HEK293 (cell line): ENCODE data around the gene TMEM130.

Experiments
- CTCF ChIA-PET: fragments of 350-600 bp; formaldehyde crosslinking; extraction: SDS; loops from one replicate; lab custom pipeline; 2021; ENCODE audit warnings: antibody characterized with exemption; lab: Yijun Ruan, JAX
- POLR2A ChIA-PET: fragments of 300-600 bp; formaldehyde crosslinking; extraction: SDS; loops from one replicate; lab custom pipeline; 2020; ENCODE audit warnings: antibody characterized with exemption, inconsistent platforms; lab: Yijun Ruan, JAX
- H3K27ac ChIP-seq: fragments of 200-500 bp; sonication (Bioruptor generic); 2 replicates; pipeline ENCODE4 v1.5.1; 2014; ENCODE audit warnings: low read depth, low read length, control low read depth, inconsistent platforms; ENCODE audit errors: extremely low read depth
- H3K36me3 ChIP-seq, 2 experiments: fragments of 200-500 bp in 1 of 2; sonication (Bioruptor generic) in 1 of 2; 1 replicate in 1 of 2; 2 replicates in 1 of 2; pipeline ENCODE4 v1.5.1; 2014 to 2017; ENCODE audit warnings: inconsistent platforms in 2 of 2, low read length in 2 of 2; ENCODE audit not compliant: control insufficient read depth in 2 of 2, insufficient read depth in 1 of 2
- H3K4me1 ChIP-seq: fragments of 200-500 bp; sonication (Bioruptor generic); 2 replicates; pipeline ENCODE4 v1.5.1; 2014; ENCODE audit warnings: mild to moderate bottlenecking, low read length, inconsistent platforms; ENCODE audit not compliant: control insufficient read depth, insufficient read depth
- H3K4me3 ChIP-seq: 2 replicates; pipeline ENCODE4 v1.5.1; 2011; ENCODE audit warnings: low read depth, mild to moderate bottlenecking, control low read depth, low read length, moderate library complexity
- H3K9me3 ChIP-seq: fragments of 200-500 bp; sonication (Bioruptor generic); 2 replicates; pipeline ENCODE4 v1.5.1; 2014; ENCODE audit warnings: low read depth, low read length, inconsistent platforms; ENCODE audit not compliant: control insufficient read depth, insufficient read depth
- EGR2 ChIP-seq: fragments of 450-650 bp; formaldehyde crosslinking; IDR thresholded peaks from 2 replicates; pipeline ENCODE4 v1.5.1; 2016; ENCODE audit warnings: low read depth, missing biosample characterization, missing genetic modification characterization
- FEZF1 ChIP-seq: fragments of 450-650 bp; formaldehyde crosslinking; IDR thresholded peaks from 2 replicates; pipeline ENCODE4 v1.5.1; 2016; ENCODE audit warnings: missing biosample characterization, missing genetic modification characterization
- IKZF3 ChIP-seq: fragments of 450-650 bp; IDR thresholded peaks from 2 replicates; pipeline ENCODE4 v1.5.0; 2018; ENCODE audit warnings: missing biosample characterization, mild to moderate bottlenecking, missing genetic modification characterization, moderate library complexity
- KLF10 ChIP-seq: fragments of 450-650 bp; IDR thresholded peaks from 2 replicates; pipeline ENCODE4 v1.5.1; 2018; ENCODE audit warnings: missing biosample characterization, mild to moderate bottlenecking, missing genetic modification characterization
- KLF7 ChIP-seq: fragments of 450-650 bp; formaldehyde crosslinking; IDR thresholded peaks from 2 replicates; pipeline ENCODE4 v1.5.1; 2016; ENCODE audit warnings: missing biosample characterization, missing genetic modification characterization, borderline replicate concordance
- SP3 ChIP-seq: fragments of 450-650 bp; formaldehyde crosslinking; IDR thresholded peaks from 2 replicates; pipeline ENCODE4 v1.5.1; 2016; ENCODE audit warnings: missing biosample characterization, missing genetic modification characterization
- ZEB2 ChIP-seq: fragments of 450-650 bp; formaldehyde crosslinking; IDR thresholded peaks from 2 replicates; pipeline ENCODE4 v1.5.1; 2016; ENCODE audit warnings: missing biosample characterization, missing genetic modification characterization
- ZIC2 ChIP-seq: fragments of 450-650 bp; formaldehyde crosslinking; IDR thresholded peaks from 2 replicates; pipeline ENCODE4 v1.5.1; 2016; ENCODE audit warnings: missing biosample characterization, missing genetic modification characterization
- ZNF132 ChIP-seq: fragments of 450-650 bp; formaldehyde crosslinking; IDR thresholded peaks from 2 replicates; pipeline ENCODE4 v1.5.1; 2017; ENCODE audit warnings: missing biosample characterization, missing genetic modification characterization, borderline replicate concordance
- ZNF19 ChIP-seq: fragments of 450-650 bp; formaldehyde crosslinking; IDR thresholded peaks from 2 replicates; pipeline ENCODE4; 2016; ENCODE audit warnings: missing biosample characterization, missing genetic modification characterization, low read depth
- ZNF239 ChIP-seq: fragments of 450-650 bp; formaldehyde crosslinking; IDR thresholded peaks from 2 replicates; pipeline ENCODE4 v1.5.1; 2016; ENCODE audit warnings: missing biosample characterization, missing genetic modification characterization
- ZNF280D ChIP-seq: fragments of 450-650 bp; formaldehyde crosslinking; IDR thresholded peaks from 2 replicates; pipeline ENCODE4 v1.5.1; 2016; ENCODE audit warnings: missing biosample characterization, missing genetic modification characterization
- ZNF324 ChIP-seq: fragments of 450-650 bp; formaldehyde crosslinking; IDR thresholded peaks from 2 replicates; pipeline ENCODE4 v1.5.1; 2016; ENCODE audit warnings: missing biosample characterization, missing genetic modification characterization
- ZNF391 ChIP-seq: fragments of 450-650 bp; formaldehyde crosslinking; IDR thresholded peaks from 2 replicates; pipeline ENCODE4 v1.5.1; 2016; ENCODE audit warnings: low read depth, missing biosample characterization, missing genetic modification characterization, borderline replicate concordance
- ZNF580 ChIP-seq: fragments of 450-650 bp; formaldehyde crosslinking; IDR thresholded peaks from 2 replicates; pipeline ENCODE4 v1.5.1; 2016; ENCODE audit warnings: missing biosample characterization, missing genetic modification characterization
- ZNF626 ChIP-seq: fragments of 450-650 bp; sonication (Bioruptor Pico); formaldehyde crosslinking; IDR thresholded peaks from 2 replicates; pipeline ENCODE4 v1.5.1; 2018; ENCODE audit warnings: missing biosample characterization, missing genetic modification characterization, inconsistent platforms
- ZNF645 ChIP-seq: fragments of 450-650 bp; formaldehyde crosslinking; IDR thresholded peaks from 2 replicates; pipeline ENCODE4; 2016; ENCODE audit warnings: missing biosample characterization, missing genetic modification characterization
- ZNF664 ChIP-seq: fragments of 450-650 bp; formaldehyde crosslinking; IDR thresholded peaks from 2 replicates; pipeline ENCODE4 v1.5.1; 2016; ENCODE audit warnings: missing biosample characterization, missing genetic modification characterization
- ZNF843 ChIP-seq: fragments of 450-650 bp; formaldehyde crosslinking; IDR thresholded peaks from 2 replicates; pipeline ENCODE4 v1.5.1; 2016; ENCODE audit warnings: missing biosample characterization, missing genetic modification characterization
- TF ChIP-seq, protein P1 (sequence below): fragments of 450-650 bp; formaldehyde crosslinking; IDR thresholded peaks from 2 replicates; pipeline ENCODE4 v1.5.1; 2017; ENCODE audit warnings: missing biosample characterization, missing genetic modification characterization
- TF ChIP-seq, protein P2 (sequence below): fragments of 450-650 bp; formaldehyde crosslinking; IDR thresholded peaks from 2 replicates; pipeline ENCODE4 v1.5.1; 2017; ENCODE audit warnings: missing biosample characterization, missing genetic modification characterization
- TF ChIP-seq, protein P3 (sequence below): fragments of 450-650 bp; formaldehyde crosslinking; IDR thresholded peaks from 2 replicates; pipeline ENCODE4 v1.5.1; 2016; ENCODE audit warnings: missing biosample characterization, missing genetic modification characterization

Gene TMEM130

GRCh38 chr7:98903246-98903645, 33.4 kb upstream of the TMEM130 start (continued):
- TF ChIP-seq, protein P1, sequence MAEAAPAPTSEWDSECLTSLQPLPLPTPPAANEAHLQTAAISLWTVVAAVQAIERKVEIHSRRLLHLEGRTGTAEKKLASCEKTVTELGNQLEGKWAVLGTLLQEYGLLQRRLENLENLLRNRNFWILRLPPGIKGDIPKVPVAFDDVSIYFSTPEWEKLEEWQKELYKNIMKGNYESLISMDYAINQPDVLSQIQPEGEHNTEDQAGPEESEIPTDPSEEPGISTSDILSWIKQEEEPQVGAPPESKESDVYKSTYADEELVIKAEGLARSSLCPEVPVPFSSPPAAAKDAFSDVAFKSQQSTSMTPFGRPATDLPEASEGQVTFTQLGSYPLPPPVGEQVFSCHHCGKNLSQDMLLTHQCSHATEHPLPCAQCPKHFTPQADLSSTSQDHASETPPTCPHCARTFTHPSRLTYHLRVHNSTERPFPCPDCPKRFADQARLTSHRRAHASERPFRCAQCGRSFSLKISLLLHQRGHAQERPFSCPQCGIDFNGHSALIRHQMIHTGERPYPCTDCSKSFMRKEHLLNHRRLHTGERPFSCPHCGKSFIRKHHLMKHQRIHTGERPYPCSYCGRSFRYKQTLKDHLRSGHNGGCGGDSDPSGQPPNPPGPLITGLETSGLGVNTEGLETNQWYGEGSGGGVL (tag by site-specific recombination), result no peak
- TF ChIP-seq ZNF626 (tag by site-specific recombination) (no peak), IKZF3 (tag by site-specific recombination) (no peak), ZNF391 (tag by site-specific recombination) (no peak), ZEB2 (tag by site-specific recombination) (no peak), KLF7 (no peak), KLF10 (tag by site-specific recombination) (no peak), ZNF324 (tag by site-specific recombination) (no peak)
- TF ChIP-seq, protein P2, sequence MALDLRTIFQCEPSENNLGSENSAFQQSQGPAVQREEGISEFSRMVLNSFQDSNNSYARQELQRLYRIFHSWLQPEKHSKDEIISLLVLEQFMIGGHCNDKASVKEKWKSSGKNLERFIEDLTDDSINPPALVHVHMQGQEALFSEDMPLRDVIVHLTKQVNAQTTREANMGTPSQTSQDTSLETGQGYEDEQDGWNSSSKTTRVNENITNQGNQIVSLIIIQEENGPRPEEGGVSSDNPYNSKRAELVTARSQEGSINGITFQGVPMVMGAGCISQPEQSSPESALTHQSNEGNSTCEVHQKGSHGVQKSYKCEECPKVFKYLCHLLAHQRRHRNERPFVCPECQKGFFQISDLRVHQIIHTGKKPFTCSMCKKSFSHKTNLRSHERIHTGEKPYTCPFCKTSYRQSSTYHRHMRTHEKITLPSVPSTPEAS (tag by site-specific recombination), result no peak
- TF ChIP-seq, protein P3, sequence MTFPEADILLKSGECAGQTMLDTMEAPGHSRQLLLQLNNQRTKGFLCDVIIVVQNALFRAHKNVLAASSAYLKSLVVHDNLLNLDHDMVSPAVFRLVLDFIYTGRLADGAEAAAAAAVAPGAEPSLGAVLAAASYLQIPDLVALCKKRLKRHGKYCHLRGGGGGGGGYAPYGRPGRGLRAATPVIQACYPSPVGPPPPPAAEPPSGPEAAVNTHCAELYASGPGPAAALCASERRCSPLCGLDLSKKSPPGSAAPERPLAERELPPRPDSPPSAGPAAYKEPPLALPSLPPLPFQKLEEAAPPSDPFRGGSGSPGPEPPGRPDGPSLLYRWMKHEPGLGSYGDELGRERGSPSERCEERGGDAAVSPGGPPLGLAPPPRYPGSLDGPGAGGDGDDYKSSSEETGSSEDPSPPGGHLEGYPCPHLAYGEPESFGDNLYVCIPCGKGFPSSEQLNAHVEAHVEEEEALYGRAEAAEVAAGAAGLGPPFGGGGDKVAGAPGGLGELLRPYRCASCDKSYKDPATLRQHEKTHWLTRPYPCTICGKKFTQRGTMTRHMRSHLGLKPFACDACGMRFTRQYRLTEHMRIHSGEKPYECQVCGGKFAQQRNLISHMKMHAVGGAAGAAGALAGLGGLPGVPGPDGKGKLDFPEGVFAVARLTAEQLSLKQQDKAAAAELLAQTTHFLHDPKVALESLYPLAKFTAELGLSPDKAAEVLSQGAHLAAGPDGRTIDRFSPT (tag by site-specific recombination), result no peak

- no peak for TF ChIP-seq SP3 (tag by site-specific recombination)
- TF ChIP-seq ZNF132 (tag by site-specific recombination), result no peak
- TF ChIP-seq KLF7, result no peak
- 0 out of 2 replicates have a peak, but pooled peaks have one; percentile 20 for TF ChIP-seq ZIC2
- TF ChIP-seq IKZF3 (tag by site-specific recombination), result no peak
- TF ChIP-seq, all 188 proteins: peak for 1
- Histone ChIP-seq H3K4me1 (no peaks in the 10 kb centered on the region), H3K4me3 (no peak overlapping the region), H3K36me3 (peaks cover 66 to 93% of the 10 kb centered on the region in 2 experiments), H3K9me3 (no peaks in the 10 kb centered on the region), H3K27ac (no peak overlapping the region)
- CTCF ChIA-PET, result interaction anchor here (0.5 kb wide), 1 partner anchor 68 kb away, joined by 3 read pairs; no protein-coding TSS in a partner anchor
- POLR2A ChIA-PET, result no interaction called here
Observed at GRCh38 chr7:98902523-98902922, 32.7 kb upstream of the TMEM130 start.

- no peak overlapping the region for H3K27ac ChIP-seq
- POLR2A ChIA-PET, result no interaction called here
- no peak overlapping the region for H3K4me3 ChIP-seq
- TF ChIP-seq ZNF645 (no peak), FEZF1 (no peak), ZNF239 (no peak), ZNF280D (tag by site-specific recombination) (no peak), ZNF843 (no peak), EGR2 (tag by site-specific recombination) (no peak), ZNF664 (tag by site-specific recombination) (peak; percentile 51; the same call in 1 of the 2 replicates), ZNF19 (no peak), ZNF580 (no peak)
- no peaks in the 10 kb centered on the region for H3K4me1 ChIP-seq
- H3K9me3 ChIP-seq, result no peaks in the 10 kb centered on the region
- CTCF ChIA-PET, result no interaction called here
- peaks cover 65 to 95% of the 10 kb centered on the region in 2 experiments for H3K36me3 ChIP-seq
Observed at GRCh38 chr7:98900815-98901214, 31.0 kb upstream of the TMEM130 start.
